SU-DHL-6 (cell line): ENCODE results near the gene PRR33.

Source experiments
- H2AFZ ChIP-seq: fragments of 200-600 bp; sonication (generic); 2 replicates; pipeline ENCODE4 v1.6.1; 2014; ENCODE audit warnings: low read depth, mild to moderate bottlenecking, moderate library complexity, mixed read lengths, antibody characterized with exemption, low read length; ENCODE audit not compliant: severe bottlenecking
- H3F3A ChIP-seq: fragments of 200-600 bp; shearing (Covaris generic); 2 replicates; pipeline ENCODE4 v1.6.0; 2016; ENCODE audit warnings: antibody characterized with exemption, mild to moderate bottlenecking; ENCODE audit not compliant: insufficient read depth
- H3K27ac ChIP-seq: fragments of 200-600 bp; sonication (generic); 2 replicates; pipeline ENCODE4 v1.5.1; 2016; ENCODE audit warnings: low read depth, mild to moderate bottlenecking, low read length, moderate library complexity, mixed read lengths
- H3K27me3 ChIP-seq: fragments of 200-600 bp; sonication (generic), shearing (Covaris generic); 2 replicates; pipeline ENCODE4 v1.6.0; 2014; ENCODE audit warnings: mild to moderate bottlenecking, low read length
- H3K36me3 ChIP-seq: fragments of 200-600 bp; sonication (generic); 2 replicates; pipeline ENCODE4 v1.6.1; 2014; ENCODE audit warnings: mild to moderate bottlenecking, low read length, mixed read lengths
- H3K4me2 ChIP-seq: fragments of 300-600, 200-600 bp; shearing (Covaris generic), sonication (generic); 2 replicates; pipeline ENCODE4 v1.6.0; 2014; ENCODE audit warnings: low read length, low read depth, mild to moderate bottlenecking; ENCODE audit not compliant: poor library complexity, severe bottlenecking
- H3K4me3 ChIP-seq: fragments of 200-600 bp; sonication (generic); 2 replicates; pipeline ENCODE4 v1.5.1; 2014; ENCODE audit warnings: antibody characterized with exemption, low read length, mild to moderate bottlenecking, mixed read lengths; ENCODE audit not compliant: insufficient read depth, poor library complexity, severe bottlenecking
- H3K79me2 ChIP-seq: fragments of 200-600 bp; sonication (generic); 2 replicates; pipeline ENCODE4 v1.6.1; 2014; ENCODE audit warnings: mild to moderate bottlenecking, low read length, moderate library complexity; ENCODE audit not compliant: insufficient read depth
- H3K9ac ChIP-seq: fragments of 200-600 bp; sonication (generic); 2 replicates; pipeline ENCODE4 v1.7.0; 2014; ENCODE audit warnings: mild to moderate bottlenecking, low read length
- H3K9me2 ChIP-seq: fragments of 200-600 bp; sonication (generic); replicated peaks from 2 replicates; pipeline ENCODE4 v1.6.1; 2014; ENCODE audit warnings: low read length; ENCODE audit not compliant: insufficient read depth
- H3K9me3 ChIP-seq: fragments of 200-600 bp; sonication (generic); 2 replicates; pipeline ENCODE4 v1.6.1; 2014; ENCODE audit warnings: low read length, mixed read lengths; ENCODE audit not compliant: insufficient read depth
- H4K20me1 ChIP-seq: fragments of 200-600 bp; sonication (generic); 2 replicates; pipeline ENCODE4 v1.6.1; 2014; ENCODE audit warnings: low read depth, mild to moderate bottlenecking, antibody characterized with exemption, low read length, moderate library complexity, mixed read lengths
- CTCF ChIP-seq: fragments of 200-600 bp; sonication (generic); IDR thresholded peaks from one replicate; pipeline ENCODE4 v1.5.1; 2017; ENCODE audit warnings: antibody characterized with exemption, mild to moderate bottlenecking, low read length, moderate library complexity; ENCODE audit not compliant: insufficient read depth, poor library complexity, severe bottlenecking
- EZH2phosphoT487 ChIP-seq: fragments of 200-600 bp; sonication (generic), shearing (Covaris generic); conservative IDR thresholded peaks from 2 replicates; pipeline ENCODE4 v1.6.1; 2018; ENCODE audit warnings: mild to moderate bottlenecking, antibody characterized with exemption, low read length, moderate library complexity, mixed read lengths

PRR33 gene

GRCh38 chr11:1843796-1844195 is 47.9 kb downstream of the PRR33 start:
- no peaks in the 10 kb centered on the region for H3K36me3 ChIP-seq
- TF ChIP-seq CTCF (no peak), EZH2phosphoT487 (no peak)
- H3F3A ChIP-seq, result 0 out of 2 replicates have a peak, but pooled peaks cover 4% of the 10 kb centered on the region
- no peaks in the 10 kb centered on the region for H3K79me2 ChIP-seq
- no peak overlapping the region for H3K27ac ChIP-seq
- no peak overlapping the region for H3K9ac ChIP-seq
- no peak overlapping the region for H2AFZ ChIP-seq
- H3K27me3 ChIP-seq, result no peaks in the 10 kb centered on the region
- no peaks in the 10 kb centered on the region for H3K9me2 ChIP-seq
- no peaks in the 10 kb centered on the region for H3K9me3 ChIP-seq
- no peak overlapping the region for H3K4me3 ChIP-seq
- no peaks in the 10 kb centered on the region for H4K20me1 ChIP-seq
- no peak overlapping the region for H3K4me2 ChIP-seq

- H3K36me3 ChIP-seq, result no peaks in the 10 kb centered on the region
- no peaks in the 10 kb centered on the region for H3K79me2 ChIP-seq
- no peaks in the 10 kb centered on the region for H4K20me1 ChIP-seq
- H3K4me3 ChIP-seq, result no peak overlapping the region
- no peak overlapping the region for H3K27ac ChIP-seq
- H3K27me3 ChIP-seq, result no peaks in the 10 kb centered on the region
- H3K9me3 ChIP-seq, result no peaks in the 10 kb centered on the region
- H3K9ac ChIP-seq, result no peak overlapping the region
- no peak overlapping the region for H2AFZ ChIP-seq
- H3K9me2 ChIP-seq, result no peaks in the 10 kb centered on the region
- TF ChIP-seq CTCF (no peak), EZH2phosphoT487 (no peak)
- H3K4me2 ChIP-seq, result no peak overlapping the region
- H3F3A ChIP-seq, result 0 out of 2 replicates have a peak, but pooled peaks cover 4% of the 10 kb centered on the region
Observed at GRCh38 chr11:1843098-1843473, 48.6 kb downstream of the PRR33 start.

GRCh38 chr11:1842149-1843097 is 49.3 kb downstream of the PRR33 start:
- Histone ChIP-seq H3K9ac (no peak overlapping the region), H3K36me3 (no peaks in the 10 kb centered on the region), H3K4me2 (no peak overlapping the region), H4K20me1 (no peaks in the 10 kb centered on the region), H3K9me3 (no peaks in the 10 kb centered on the region), H3K27me3 (no peaks in the 10 kb centered on the region), H3K79me2 (no peaks in the 10 kb centered on the region), H2AFZ (no peak overlapping the region), H3F3A (0 out of 2 replicates have a peak, but pooled peaks cover 4% of the 10 kb centered on the region), H3K27ac (no peak overlapping the region), H3K9me2 (no peaks in the 10 kb centered on the region), H3K4me3 (no peak overlapping the region)
- TF ChIP-seq EZH2phosphoT487, result no peak
- TF ChIP-seq CTCF, result no peak
